Measurements from ENCODE around the gene ZFYVE28. TPM values are rescaled to one million over a fixed set of nuclear protein-coding genes. Genes with fewer than 3 reads are reported as not detected.
"Not testable (repeated sequence)": the region's sequence is repeated elsewhere in the genome, so short reads cannot be mapped to it uniquely, and the experiment has no call there.

ZFYVE28 gene
- total RNA-seq, 1 donor from 2014 or later: 6.3 TPM

GRCh38 chr4:2289955-2290333 is 128.5 kb downstream of the ZFYVE28 start:
- DNase-seq (ENCODE audit: low spot score): no peak

GRCh38 chr4:2289311-2289954 is 129.0 kb downstream of the ZFYVE28 start:
- DNase-seq (ENCODE audit: low spot score): no peak

- DNase-seq (ENCODE audit: low spot score): no peak
Observed at GRCh38 chr4:2288051-2288541, 130.3 kb downstream of the ZFYVE28 start.

DNA sequence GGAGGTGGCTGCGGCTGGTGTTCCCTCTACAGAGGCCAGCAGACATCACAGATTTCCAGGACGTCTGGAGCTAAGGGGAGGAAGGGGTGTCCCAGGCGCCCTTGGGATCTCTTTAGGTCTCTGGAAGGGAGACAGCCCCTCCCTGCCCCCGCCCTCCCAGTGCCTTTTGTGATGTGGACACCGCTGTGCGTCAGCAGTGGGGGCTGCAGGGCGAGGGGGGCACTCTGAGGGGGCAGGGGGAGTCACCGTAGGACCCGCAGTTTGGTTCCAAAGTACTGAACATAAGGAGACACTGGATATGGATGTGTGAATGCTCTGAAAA is 130.9 kb downstream of the ZFYVE28 start:
- no peak for DNase-seq (ENCODE audit: low spot score)

- DNase-seq (ENCODE audit: low spot score): peak; percentile 84
Observed at GRCh38 chr4:2286904-2287593, 131.4 kb downstream of the ZFYVE28 start.

- DNase-seq (ENCODE audit: low spot score): no peak
Observed at GRCh38 chr4:2285613-2286381, 132.6 kb downstream of the ZFYVE28 start.

- no peak for DNase-seq (ENCODE audit: low spot score)
Observed at GRCh38 chr4:2284934-2285612, 133.4 kb downstream of the ZFYVE28 start.

- DNase-seq (ENCODE audit: low spot score): no peak
Observed at GRCh38 chr4:2284161-2284933, 134.1 kb downstream of the ZFYVE28 start.

DNA sequence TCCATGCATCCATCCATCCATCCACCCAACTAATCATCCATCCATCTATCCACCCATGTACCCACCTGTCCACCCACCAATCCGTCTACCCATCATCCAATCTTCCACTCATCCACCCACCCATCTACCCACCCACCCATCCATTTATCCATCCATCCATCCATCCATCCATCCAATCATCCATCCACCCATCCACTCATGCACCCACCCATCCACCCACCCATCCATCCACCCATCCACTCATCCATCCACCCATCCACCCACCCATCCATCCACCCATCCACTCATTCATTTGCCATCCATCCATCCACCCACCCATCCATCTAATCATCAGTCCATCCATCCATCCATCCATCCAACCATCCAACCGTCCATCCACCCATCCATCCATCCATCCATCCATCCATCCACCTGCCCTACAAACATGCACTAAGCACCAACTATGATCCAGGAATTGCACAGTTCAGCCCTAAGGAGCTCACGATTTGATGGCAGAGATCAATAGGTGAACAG is 135.2 kb downstream of the ZFYVE28 start:
- no peak for DNase-seq (ENCODE audit: low spot score)

GRCh38 chr4:2281575-2282343 is 136.7 kb downstream of the ZFYVE28 start:
- DNase-seq (ENCODE audit: low spot score): no peak

DNA sequence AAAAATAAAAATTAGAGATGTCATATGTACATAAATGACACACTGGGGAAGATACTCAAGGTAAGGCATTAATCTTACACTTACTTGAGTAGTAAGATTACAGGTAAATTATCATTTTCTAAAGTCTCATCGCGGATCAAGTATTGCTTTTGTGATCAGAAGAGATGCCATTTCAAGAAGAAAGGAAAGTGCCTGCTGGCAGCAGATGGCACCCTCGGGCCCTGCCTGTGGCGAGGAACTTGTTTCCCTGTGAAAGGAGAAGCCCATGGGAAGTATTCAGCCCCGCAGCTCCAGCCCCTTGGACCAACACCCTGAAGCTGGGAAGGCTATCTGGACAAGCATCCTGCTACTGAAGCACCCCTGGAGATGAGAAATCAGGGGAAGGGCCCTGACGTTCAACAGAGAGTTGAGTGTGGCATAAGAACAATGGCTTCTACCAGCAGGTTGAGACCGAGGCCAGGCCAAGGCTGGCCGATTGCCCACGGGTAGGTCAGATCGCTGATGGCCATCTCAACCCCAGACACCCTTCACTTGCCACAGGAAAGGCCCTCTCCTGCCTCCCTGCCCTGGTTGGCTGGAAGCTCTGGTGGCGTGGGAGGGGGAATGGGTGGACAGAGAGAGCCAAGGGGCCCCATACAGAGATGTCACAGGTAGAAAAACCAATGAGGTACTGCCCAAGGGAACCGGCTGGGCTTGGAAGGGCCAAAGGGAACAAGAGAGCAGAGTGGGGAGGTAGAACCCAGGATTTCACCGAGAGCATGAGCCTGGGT is 137.7 kb downstream of the ZFYVE28 start:
- no peak for DNase-seq (ENCODE audit: low spot score)

DNA sequence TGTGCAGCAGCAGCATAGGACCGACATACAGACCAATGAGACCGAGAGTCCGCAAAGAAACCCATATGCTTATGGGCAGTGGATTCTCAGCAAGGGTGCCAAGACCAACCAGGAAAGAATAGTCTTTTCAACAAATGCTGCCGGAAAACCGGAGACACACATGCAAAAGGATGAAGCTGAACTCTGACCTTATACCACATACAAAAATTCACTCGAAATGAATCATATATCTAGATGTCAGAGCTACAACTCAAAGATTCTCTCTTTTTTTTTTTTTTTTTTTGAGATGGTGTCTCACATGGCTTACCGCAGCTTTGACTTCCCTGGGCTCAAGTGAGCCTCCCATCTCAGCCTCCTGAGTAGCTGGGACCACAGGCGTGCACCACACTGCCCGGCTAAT is 140.5 kb downstream of the ZFYVE28 start:
- DNase-seq (ENCODE audit: low spot score): no peak

DNA sequence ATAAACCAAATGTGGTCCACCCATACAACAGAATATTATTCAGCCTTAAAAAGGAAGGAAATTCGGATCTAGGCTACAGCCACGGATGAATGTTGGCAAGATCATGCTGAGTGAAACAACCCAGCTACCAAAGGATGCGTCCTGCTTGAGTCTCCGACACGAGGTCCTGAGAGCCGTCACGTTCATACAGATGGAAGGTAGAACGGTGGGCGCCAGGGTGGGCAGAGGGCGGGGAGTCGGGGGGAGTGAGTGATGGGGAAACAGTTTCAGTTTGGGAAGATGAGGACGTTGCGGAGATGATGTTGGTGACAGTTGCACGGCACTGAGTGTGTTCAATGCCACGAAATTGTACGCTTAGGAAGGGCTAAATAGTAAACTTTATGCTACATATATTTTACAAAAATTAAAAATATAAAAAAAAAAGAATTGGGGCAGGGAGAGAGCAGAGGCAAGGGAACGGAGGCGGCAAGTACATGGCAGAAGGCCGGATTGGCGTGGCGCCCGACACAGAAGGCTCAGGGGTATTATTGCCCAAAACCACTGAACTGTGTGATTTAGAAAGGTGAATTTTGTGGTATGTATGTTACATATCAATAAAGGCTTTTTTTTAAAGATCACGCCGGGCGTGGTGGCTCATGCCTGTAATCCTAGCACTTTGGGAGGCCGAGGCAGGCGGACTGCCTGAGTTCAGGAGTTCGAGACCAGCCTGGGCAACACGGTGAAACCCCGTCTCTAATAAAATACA is 141.7 kb downstream of the ZFYVE28 start:
- no peak for DNase-seq (ENCODE audit: low spot score)

- DNase-seq (ENCODE audit: low spot score): no peak
Observed at GRCh38 chr4:2275546-2276251, 142.7 kb downstream of the ZFYVE28 start.

DNA sequence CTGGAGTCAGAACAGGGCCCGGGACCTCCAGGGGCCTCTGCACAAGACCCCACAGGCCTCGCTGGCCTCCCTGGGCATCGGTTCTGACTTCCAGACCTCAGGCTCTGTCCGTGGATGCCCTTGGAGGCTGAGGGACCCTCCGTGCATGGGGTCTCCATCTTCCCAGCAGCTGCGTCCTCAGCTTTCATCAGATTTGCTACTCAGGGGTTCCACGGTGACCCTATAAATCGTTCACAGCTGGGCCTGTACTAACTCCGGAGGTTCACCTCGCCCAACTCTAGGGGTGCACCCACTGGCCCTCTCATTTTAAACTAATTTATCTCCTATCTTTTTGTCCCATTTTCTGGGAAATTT is 143.4 kb downstream of the ZFYVE28 start:
- DNase-seq (ENCODE audit: low spot score): not testable (repeated sequence)

DNA sequence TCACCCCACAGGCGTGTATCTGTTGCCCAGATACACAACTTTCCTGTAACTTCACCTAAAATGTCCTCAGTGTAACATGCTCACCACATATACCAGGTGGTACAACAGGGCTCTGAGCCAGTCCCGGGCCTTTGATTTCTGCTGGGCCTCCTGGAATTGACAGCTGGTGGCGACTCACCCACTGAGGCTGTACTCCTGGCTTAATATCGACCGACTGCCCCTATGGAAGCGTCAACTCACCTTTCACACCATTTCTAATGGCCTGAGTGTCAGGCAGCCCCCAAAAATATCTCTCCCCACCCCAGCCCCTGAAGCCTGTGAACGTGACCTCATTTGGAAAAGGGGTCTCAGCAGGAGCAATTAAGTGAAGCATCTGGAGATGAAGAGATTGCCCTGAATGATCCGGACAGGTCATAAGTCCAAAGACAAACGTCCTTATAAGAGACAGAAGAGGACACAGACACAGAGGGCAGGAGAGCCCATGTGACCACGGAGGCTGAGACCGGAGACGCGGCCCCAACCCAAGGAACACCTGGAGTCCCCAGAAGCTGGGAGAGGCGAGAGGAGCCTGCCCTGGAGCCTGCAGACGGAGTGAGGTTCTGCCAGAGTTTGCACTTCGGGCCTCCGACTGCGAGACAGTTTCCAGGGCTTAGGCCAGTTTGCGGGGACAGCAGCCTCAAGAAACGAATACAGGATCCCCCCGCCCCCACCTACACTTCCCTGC is 144.0 kb downstream of the ZFYVE28 start:
- DNase-seq (ENCODE audit: low spot score): no peak

DNA sequence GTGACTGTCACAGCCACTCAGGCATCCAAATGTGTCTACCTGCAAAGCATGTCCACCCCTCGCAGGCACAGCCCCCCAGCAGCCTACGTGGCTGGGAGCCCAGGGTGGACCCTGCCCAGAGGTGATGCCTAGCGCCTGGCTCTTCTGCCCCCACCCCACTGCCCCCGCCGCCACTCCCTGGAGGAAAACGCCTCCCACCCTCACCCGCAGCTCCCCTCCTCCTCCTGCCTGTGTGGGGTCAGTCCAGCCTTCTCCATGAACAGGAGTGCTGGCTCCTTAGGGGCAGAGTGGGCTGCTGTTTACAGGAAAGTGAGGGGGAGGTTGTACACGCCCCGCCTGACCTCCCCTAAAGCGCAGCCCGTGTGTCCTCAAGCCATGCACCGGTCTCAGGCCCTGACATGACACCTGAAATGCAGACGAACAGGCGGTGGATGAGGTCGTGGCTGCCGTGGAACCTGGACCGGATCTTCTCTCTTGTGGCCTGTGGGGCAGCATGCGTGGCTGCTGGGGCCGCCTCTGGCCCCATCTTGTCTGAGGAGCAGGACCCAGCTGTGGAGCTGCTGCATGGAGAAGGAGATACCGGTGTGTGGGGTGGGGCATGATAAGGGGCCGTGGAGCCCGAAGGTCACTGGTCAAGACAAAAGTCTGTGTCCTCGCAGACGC is 144.7 kb downstream of the ZFYVE28 start:
- DNase-seq (ENCODE audit: low spot score): no peak
